GM12878 (cell line): ENCODE results near the gene CRYGC. TPM values are rescaled to one million over a fixed set of nuclear protein-coding genes. Genes with fewer than 3 reads are reported as not detected.

Experiments
- ATAC-seq: fragments of 200-7000 bp; cut with Tn5 transposase; 3 replicates; pipeline ENCODE4 v1.9.1; 2020; ENCODE audit warnings: mild to moderate bottlenecking, moderate library complexity
- BruUV-seq: library from RNA; stranded (reverse); fragments of 400-500 nt; replicated peaks from 2 replicates; lab custom pipeline; 2021; lab: Mats Ljungman, UMichigan
- CTCF ChIA-PET: fragments of 300-600 bp; sonication (Branson Sonifier 250); formaldehyde crosslinking; extraction: SDS; loops from one replicate; lab custom pipeline; 2021; ENCODE audit warnings: inconsistent platforms; lab: Yijun Ruan, JAX
- POLR2A ChIA-PET: fragments of 350-600 bp; formaldehyde crosslinking; extraction: SDS; loops from one replicate; lab custom pipeline; 2021; ENCODE audit warnings: inconsistent platforms; lab: Charles Lee
- RAD21 ChIA-PET: fragments of 300-600 bp; sonication (Branson Sonifier 250); formaldehyde crosslinking; loops from one replicate; lab custom pipeline; 2023; ENCODE audit warnings: antibody characterized with exemption; ENCODE audit not compliant: unreplicated experiment; lab: Charles Lee
- SMC1A ChIA-PET: fragments of 300-600 bp; sonication (Branson Sonifier 250); formaldehyde crosslinking; loops from one replicate; lab custom pipeline; 2023; ENCODE audit not compliant: unreplicated experiment, uncharacterized antibody; lab: Charles Lee
- DNase-seq: peaks from one replicate; pipeline ENCODE4 v3.0.0-alpha.2; 2011; ENCODE audit warnings: low read depth, low spot score
- FAIRE-seq: peaks from 3 replicates; lab custom pipeline; 2011; peaks lifted over from hg19 to GRCh38; lab: Jason Lieb, UNC
- H2AFZ ChIP-seq: 2 replicates; pipeline ENCODE4 v1.6.0; 2011; ENCODE audit warnings: low read depth, low read length, control low read depth; ENCODE audit not compliant: control insufficient read depth
- H3K27ac ChIP-seq: 2 replicates; pipeline ENCODE4 v1.5.1; 2011; ENCODE audit warnings: control low read depth; ENCODE audit not compliant: control insufficient read depth, insufficient read depth
- H3K27me3 ChIP-seq, 2 experiments: replicated peaks in 1 of 2; 2 replicates each; pipeline versions ENCODE4 v1.6.0 to v1.6.1; 2011; ENCODE audit warnings: low read length in 1 of 2; ENCODE audit not compliant: control insufficient read depth in 2 of 2, insufficient read depth in 2 of 2
- H3K36me3 ChIP-seq, 2 experiments: 2 replicates each; pipeline ENCODE4 v1.5.1; 2011; ENCODE audit warnings: low read length in 1 of 2; ENCODE audit not compliant: control insufficient read depth in 2 of 2, insufficient read depth in 2 of 2
- H3K4me1 ChIP-seq: 2 replicates; pipeline ENCODE4 v1.6.1; 2011; ENCODE audit warnings: mild to moderate bottlenecking, low read length, moderate library complexity, mixed read lengths; ENCODE audit not compliant: control insufficient read depth, insufficient read depth
- H3K4me2 ChIP-seq: 2 replicates; pipeline ENCODE4 v1.6.0; 2011; ENCODE audit warnings: control low read depth; ENCODE audit not compliant: control insufficient read depth, insufficient read depth
- H3K4me3 ChIP-seq: fragments of 200-600 bp; sonication (generic); 2 replicates; pipeline ENCODE4 v1.5.1; 2016
- H3K79me2 ChIP-seq: 2 replicates; pipeline ENCODE4 v1.6.0; 2011; ENCODE audit warnings: low read length; ENCODE audit not compliant: control insufficient read depth, insufficient read depth
- H3K9ac ChIP-seq: 2 replicates; pipeline ENCODE4 v1.8.0; 2011; ENCODE audit warnings: low read length, control low read depth, mixed read lengths; ENCODE audit not compliant: control insufficient read depth, insufficient read depth
- H3K9me3 ChIP-seq: replicated peaks from 3 replicates; pipeline ENCODE4 v1.5.1; 2011; ENCODE audit warnings: mild to moderate bottlenecking, low read length; ENCODE audit not compliant: control insufficient read depth, insufficient read depth
- H4K20me1 ChIP-seq: 2 replicates; pipeline ENCODE4 v1.6.0; 2011; ENCODE audit not compliant: control insufficient read depth, insufficient read depth
- CBX3 ChIP-seq: fragments of 200-600 bp; sonication (generic); IDR thresholded peaks from 2 replicates; pipeline ENCODE4 v1.6.1; 2016; ENCODE audit warnings: low read depth, borderline replicate concordance
- MAX ChIP-seq: IDR thresholded peaks from 2 replicates; pipeline ENCODE4 v1.6.1; 2012; ENCODE audit warnings: low read depth, low read length, improper control_type of control experiment
- MXI1 ChIP-seq: fragments of 150-350 bp; IDR thresholded peaks from 2 replicates; pipeline ENCODE4 v1.6.1; 2011; ENCODE audit warnings: low read depth, mild to moderate bottlenecking, inconsistent platforms, low read length, improper control_type of control experiment
- NFIC ChIP-seq: IDR thresholded peaks from 2 replicates; pipeline ENCODE4 v1.6.1; 2012; ENCODE audit warnings: low read depth, mild to moderate bottlenecking, inconsistent platforms, low read length, moderate library complexity
- NR2C1 ChIP-seq: fragments of 450-650 bp; IDR thresholded peaks from 2 replicates; pipeline ENCODE4 v1.6.1; 2017; ENCODE audit warnings: antibody characterized with exemption, mild to moderate bottlenecking, moderate library complexity
- RBBP5 ChIP-seq: fragments of 200-600 bp; sonication (generic); conservative IDR thresholded peaks from 2 replicates; pipeline ENCODE4 v1.6.1; 2016
- SMAD1 ChIP-seq: fragments of 450-650 bp; IDR thresholded peaks from 2 replicates; pipeline ENCODE4 v1.6.1; 2018; ENCODE audit warnings: mild to moderate bottlenecking, low read depth; ENCODE audit not compliant: partially characterized antibody
- TBL1XR1 ChIP-seq: IDR thresholded peaks from 2 replicates; pipeline ENCODE4 v1.6.1; 2012; ENCODE audit warnings: low read depth, low read length, improper control_type of control experiment
- ZNF687 ChIP-seq: fragments of 450-650 bp; IDR thresholded peaks from 2 replicates; pipeline ENCODE4 v1.6.1; 2017; ENCODE audit warnings: mild to moderate bottlenecking, moderate library complexity
- in situ Hi-C: fragments of 300-500 bp; cut with MboI; formaldehyde crosslinking; loops from 9 replicates; pipeline ENCODE4 v1.14.3; 2018; ENCODE audit warnings: mixed read lengths
- intact Hi-C: fragments of 100-400 bp; cut with micrococcal nuclease; formaldehyde crosslinking; loops from one replicate; pipeline ENCODE4 v1.14.2; 2022; ENCODE audit not compliant: unreplicated experiment
- polyA plus RNA-seq, 11 experiments: library from polyadenylated mRNA; depleted of rRNA in 4 of 11; unstranded in 6 of 11; stranded (reverse) in 5 of 11; fragments of >200 nt; fragmentation: Nextera tagmentation in 4 of 11; fragmentation: Illumina TruSeq in 1 of 11; extraction: Ambion mirVana in 4 of 11; extraction: Trizol in 1 of 11; gene quantifications; 1 replicate in 1 of 11; 2 replicates in 10 of 11; pipeline versions ENCODE4 v1.2.1 to v1.2.3, GENCODE V29; 2011 to 2016; ENCODE audit warnings: inconsistent platforms in 2 of 11, missing spikeins in 2 of 11, low read depth in 1 of 11
- total RNA-seq, 4 experiments: library from RNA; depleted of rRNA in 3 of 4; stranded (reverse); fragments of >200 nt in 3 of 4; fragmentation: Illumina TruSeq in 1 of 4; extraction: Trizol in 1 of 4; gene quantifications; 2 replicates each; pipeline versions ENCODE4 v1.2.1 to v1.2.3, GENCODE V29; 2013 to 2021

Gene CRYGC
- total and polyA plus RNA-seq, 10 of the 15 experiments (the other 5 are each of a cell fraction or from before 2014, with no cell fraction given) = not detected

GRCh38 chr2:208083807-208084206, 45.8 kb downstream of the CRYGC start:
- Histone ChIP-seq H3K79me2 (no peaks in the 10 kb centered on the region), H3K27ac (no peak overlapping the region), H3K9ac (no peak overlapping the region), H3K36me3 (no peaks in the 10 kb centered on the region), H3K4me1 (no peaks in the 10 kb centered on the region), H3K9me3 (no peaks in the 10 kb centered on the region), H3K27me3 (peaks cover 0 to 1% of the 10 kb centered on the region in 2 experiments; a peak in 2 of 4 replicates), H2AFZ (no peak overlapping the region), H4K20me1 (no peaks in the 10 kb centered on the region), H3K4me3 (no peak overlapping the region), H3K4me2 (no peak overlapping the region)
- intact Hi-C loops = no loop called here
- ChIA-PET RAD21 (no interaction called here), SMC1A (no interaction called here), CTCF (interaction anchor here (1.9 kb wide), 1 partner anchor 12 kb away, joined by 7 read pairs; no protein-coding TSS in a partner anchor), POLR2A (no interaction called here)
- TF ChIP-seq RBBP5 (no peak), TBL1XR1 (no peak), MAX (no peak), MXI1 (no peak), NFIC (no peak), CBX3 (no peak), NR2C1 (no peak), SMAD1 (no peak), ZNF687 (no peak)
- no peak for DNase-seq
- no peak for FAIRE-seq
- in situ Hi-C loops = no loop called here
- no TSS peak for BruUV-seq
- ATAC-seq = no peak

Other genes with a start within 250 kb of the CRYGC start
- 3.4 and 4.1 TPM in 2 replicates for gene PLEKHM3, start 104.3 kb downstream of the CRYGC start, total RNA-seq (2014; rRNA removed)
- gene PLEKHM3, start 104.3 kb downstream of the CRYGC start, total RNA-seq (2014; rRNA removed; fragmentation: Illumina TruSeq; extraction: Trizol) = 3.7 and 4.1 TPM in 2 replicates
- 4.7 and 5.6 TPM in 2 replicates for gene PLEKHM3, start 104.3 kb downstream of the CRYGC start, total RNA-seq (2021)
- gene PLEKHM3, start 104.3 kb downstream of the CRYGC start, polyA plus RNA-seq (2011; rRNA removed) = 2.7 TPM in 2 replicates
- gene PLEKHM3, start 104.3 kb downstream of the CRYGC start, polyA plus RNA-seq (2014; fragmentation: Illumina TruSeq; extraction: Trizol) = 3.8 and 5.1 TPM in 2 replicates
- 1 to 10 TPM; 1.4 to 2.0 TPM for gene PLEKHM3, start 104.3 kb downstream of the CRYGC start, polyA plus RNA-seq (2014; fragmentation: Nextera tagmentation; extraction: Ambion mirVana)
- 2.8 and 3.8 TPM in 2 replicates for gene PLEKHM3, start 104.3 kb downstream of the CRYGC start, polyA plus RNA-seq (2014; rRNA removed)
- gene PLEKHM3, start 104.3 kb downstream of the CRYGC start, polyA plus RNA-seq (2016; fragmentation: Nextera tagmentation; extraction: Ambion mirVana) = 1 to 10 TPM; 2.2 to 2.3 TPM
- gene CRYGD, start 5.3 kb downstream of the CRYGC start, total RNA-seq (2014; rRNA removed) = not detected in 2 replicates
- gene CRYGD, start 5.3 kb downstream of the CRYGC start, total RNA-seq (2014; rRNA removed; fragmentation: Illumina TruSeq; extraction: Trizol) = not detected in 2 replicates
- gene CRYGD, start 5.3 kb downstream of the CRYGC start, total RNA-seq (2021) = not detected in 2 replicates
- not detected in 2 replicates for gene CRYGD, start 5.3 kb downstream of the CRYGC start, polyA plus RNA-seq (2011; rRNA removed)
- gene CRYGD, start 5.3 kb downstream of the CRYGC start, polyA plus RNA-seq (2014; fragmentation: Illumina TruSeq; extraction: Trizol) = not detected in 2 replicates
- not detected for gene CRYGD, start 5.3 kb downstream of the CRYGC start, polyA plus RNA-seq (2014; fragmentation: Nextera tagmentation; extraction: Ambion mirVana)
- not detected in 2 replicates for gene CRYGD, start 5.3 kb downstream of the CRYGC start, polyA plus RNA-seq (2014; rRNA removed)
- gene CRYGD, start 5.3 kb downstream of the CRYGC start, polyA plus RNA-seq (2016; fragmentation: Nextera tagmentation; extraction: Ambion mirVana) = not detected
- not detected in 2 replicates for gene CRYGB, start 16.3 kb upstream of the CRYGC start, total RNA-seq (2014; rRNA removed)
- not detected in 2 replicates for gene CRYGB, start 16.3 kb upstream of the CRYGC start, total RNA-seq (2014; rRNA removed; fragmentation: Illumina TruSeq; extraction: Trizol)
- gene CRYGB, start 16.3 kb upstream of the CRYGC start, total RNA-seq (2021) = not detected in 2 replicates
- gene CRYGB, start 16.3 kb upstream of the CRYGC start, polyA plus RNA-seq (2011; rRNA removed) = not detected in 2 replicates
- gene CRYGB, start 16.3 kb upstream of the CRYGC start, polyA plus RNA-seq (2014; fragmentation: Illumina TruSeq; extraction: Trizol) = not detected in 2 replicates
- not detected for gene CRYGB, start 16.3 kb upstream of the CRYGC start, polyA plus RNA-seq (2014; fragmentation: Nextera tagmentation; extraction: Ambion mirVana)
- gene CRYGB, start 16.3 kb upstream of the CRYGC start, polyA plus RNA-seq (2014; rRNA removed) = not detected in 2 replicates
- gene CRYGB, start 16.3 kb upstream of the CRYGC start, polyA plus RNA-seq (2016; fragmentation: Nextera tagmentation; extraction: Ambion mirVana) = not detected
- gene CRYGA, start 33.8 kb upstream of the CRYGC start, total RNA-seq (2014; rRNA removed) = not detected in 2 replicates
- not detected in 2 replicates for gene CRYGA, start 33.8 kb upstream of the CRYGC start, total RNA-seq (2014; rRNA removed; fragmentation: Illumina TruSeq; extraction: Trizol)
- not detected in 2 replicates for gene CRYGA, start 33.8 kb upstream of the CRYGC start, total RNA-seq (2021)
- gene CRYGA, start 33.8 kb upstream of the CRYGC start, polyA plus RNA-seq (2011; rRNA removed) = not detected in 2 replicates
- not detected in 2 replicates for gene CRYGA, start 33.8 kb upstream of the CRYGC start, polyA plus RNA-seq (2014; fragmentation: Illumina TruSeq; extraction: Trizol)
- not detected for gene CRYGA, start 33.8 kb upstream of the CRYGC start, polyA plus RNA-seq (2014; fragmentation: Nextera tagmentation; extraction: Ambion mirVana)
- not detected in 2 replicates for gene CRYGA, start 33.8 kb upstream of the CRYGC start, polyA plus RNA-seq (2014; rRNA removed)
- gene CRYGA, start 33.8 kb upstream of the CRYGC start, polyA plus RNA-seq (2016; fragmentation: Nextera tagmentation; extraction: Ambion mirVana) = not detected
- not detected in 2 replicates for gene C2orf80, start 60.2 kb upstream of the CRYGC start, total RNA-seq (2014; rRNA removed)
- not detected in 2 replicates for gene C2orf80, start 60.2 kb upstream of the CRYGC start, total RNA-seq (2014; rRNA removed; fragmentation: Illumina TruSeq; extraction: Trizol)
- not detected in 2 replicates for gene C2orf80, start 60.2 kb upstream of the CRYGC start, total RNA-seq (2021)
- gene C2orf80, start 60.2 kb upstream of the CRYGC start, polyA plus RNA-seq (2011; rRNA removed) = not detected in 2 replicates
- gene C2orf80, start 60.2 kb upstream of the CRYGC start, polyA plus RNA-seq (2014; fragmentation: Illumina TruSeq; extraction: Trizol) = not detected in 2 replicates
- not detected for gene C2orf80, start 60.2 kb upstream of the CRYGC start, polyA plus RNA-seq (2014; fragmentation: Nextera tagmentation; extraction: Ambion mirVana)
- gene C2orf80, start 60.2 kb upstream of the CRYGC start, polyA plus RNA-seq (2014; rRNA removed) = not detected in 2 replicates
- gene C2orf80, start 60.2 kb upstream of the CRYGC start, polyA plus RNA-seq (2016; fragmentation: Nextera tagmentation; extraction: Ambion mirVana) = not detected
- 39.0 and 51.9 TPM in 2 replicates for gene IDH1, start 125.2 kb upstream of the CRYGC start, total RNA-seq (2014; rRNA removed)
- 57.1 and 58.1 TPM in 2 replicates for gene IDH1, start 125.2 kb upstream of the CRYGC start, total RNA-seq (2014; rRNA removed; fragmentation: Illumina TruSeq; extraction: Trizol)
- gene IDH1, start 125.2 kb upstream of the CRYGC start, total RNA-seq (2021) = 45.4 and 46.4 TPM in 2 replicates
- 114 and 164 TPM in 2 replicates for gene IDH1, start 125.2 kb upstream of the CRYGC start, polyA plus RNA-seq (2011; rRNA removed)
- 54.4 and 72.1 TPM in 2 replicates for gene IDH1, start 125.2 kb upstream of the CRYGC start, polyA plus RNA-seq (2014; fragmentation: Illumina TruSeq; extraction: Trizol)
- 10 to 100 TPM; 56.0 to 67.7 TPM for gene IDH1, start 125.2 kb upstream of the CRYGC start, polyA plus RNA-seq (2014; fragmentation: Nextera tagmentation; extraction: Ambion mirVana)
- 35.8 and 46.9 TPM in 2 replicates for gene IDH1, start 125.2 kb upstream of the CRYGC start, polyA plus RNA-seq (2014; rRNA removed)
- gene IDH1, start 125.2 kb upstream of the CRYGC start, polyA plus RNA-seq (2016; fragmentation: Nextera tagmentation; extraction: Ambion mirVana) = 10 to 100 TPM; 48.9 to 55.6 TPM
- gene PIKFYVE, start 136.4 kb upstream of the CRYGC start, total RNA-seq (2014; rRNA removed) = 26.8 and 31.3 TPM in 2 replicates
- 28.4 and 29.9 TPM in 2 replicates for gene PIKFYVE, start 136.4 kb upstream of the CRYGC start, total RNA-seq (2014; rRNA removed; fragmentation: Illumina TruSeq; extraction: Trizol)
- gene PIKFYVE, start 136.4 kb upstream of the CRYGC start, total RNA-seq (2021) = 21.1 and 21.2 TPM in 2 replicates
- 41.7 and 57.9 TPM in 2 replicates for gene PIKFYVE, start 136.4 kb upstream of the CRYGC start, polyA plus RNA-seq (2011; rRNA removed)
- gene PIKFYVE, start 136.4 kb upstream of the CRYGC start, polyA plus RNA-seq (2014; fragmentation: Illumina TruSeq; extraction: Trizol) = 24.5 and 31.0 TPM in 2 replicates
- gene PIKFYVE, start 136.4 kb upstream of the CRYGC start, polyA plus RNA-seq (2014; fragmentation: Nextera tagmentation; extraction: Ambion mirVana) = 1 to 10 TPM; 5.2 to 5.5 TPM
- gene PIKFYVE, start 136.4 kb upstream of the CRYGC start, polyA plus RNA-seq (2014; rRNA removed) = 15.6 and 18.0 TPM in 2 replicates
- 1 to 10 TPM; 9.6 to 9.9 TPM for gene PIKFYVE, start 136.4 kb upstream of the CRYGC start, polyA plus RNA-seq (2016; fragmentation: Nextera tagmentation; extraction: Ambion mirVana)